A673 (cell line): ENCODE data around the gene GLDN. TPM values are rescaled to one million over a fixed set of nuclear protein-coding genes. Genes with fewer than 3 reads are reported as not detected.

ENCODE experiments used
- BruUV-seq: library from RNA; stranded (reverse); fragments of 400-500 nt; replicated peaks from 2 replicates; lab custom pipeline; 2021; lab: Mats Ljungman, UMichigan
- CTCF ChIA-PET: fragments of 300-600 bp; sonication (Branson Sonifier 250); formaldehyde crosslinking; loops from one replicate; lab custom pipeline; 2022; ENCODE audit warnings: antibody characterized with exemption; lab: Charles Lee
- POLR2A ChIA-PET: fragments of 300-600 bp; sonication (Branson Sonifier 250); formaldehyde crosslinking; loops from one replicate; lab custom pipeline; 2022; ENCODE audit warnings: antibody characterized with exemption; ENCODE audit not compliant: low non-redundant PET; lab: Charles Lee
- DNase-seq: peaks from one replicate; pipeline ENCODE4 v3.0.0-alpha.2; 2015; ENCODE audit warnings: low spot score
- H3K27ac ChIP-seq: fragments of 200-600 bp; sonication (generic); 2 replicates; pipeline ENCODE4 v1.5.1; 2016; ENCODE audit warnings: mixed run types, low read depth, mild to moderate bottlenecking, mixed read lengths, antibody characterized with exemption, low read length; ENCODE audit not compliant: poor library complexity, severe bottlenecking
- H3K27me3 ChIP-seq: fragments of 200-600 bp; sonication (generic); replicated peaks from 2 replicates; pipeline ENCODE4 v1.6.1; 2017; ENCODE audit warnings: mixed run types, low read depth, mild to moderate bottlenecking, mixed read lengths, antibody characterized with exemption, low read length; ENCODE audit not compliant: insufficient read depth, poor library complexity
- H3K36me3 ChIP-seq: fragments of 200-600 bp; sonication (generic); 2 replicates; pipeline ENCODE4 v1.6.1; 2016; ENCODE audit warnings: mixed run types, mild to moderate bottlenecking, mixed read lengths, antibody characterized with exemption, low read length; ENCODE audit not compliant: insufficient read depth, poor library complexity, severe bottlenecking
- H3K4me1 ChIP-seq: fragments of 200-600 bp; sonication (generic); 2 replicates; pipeline ENCODE4 v1.6.1; 2017; ENCODE audit warnings: mixed run types, mild to moderate bottlenecking, mixed read lengths, antibody characterized with exemption, low read length; ENCODE audit not compliant: insufficient read depth, poor library complexity, severe bottlenecking
- H3K4me3 ChIP-seq: fragments of 200-600 bp; sonication (generic); 2 replicates; pipeline ENCODE4 v1.5.1; 2016; ENCODE audit warnings: low read depth, mixed run types, mild to moderate bottlenecking, mixed read lengths, low read length; ENCODE audit not compliant: poor library complexity, severe bottlenecking
- H3K9me3 ChIP-seq: fragments of 200-600 bp; sonication (generic); 2 replicates; pipeline ENCODE4 v1.6.1; 2016; ENCODE audit warnings: mixed run types, low read depth, mild to moderate bottlenecking, mixed read lengths, antibody characterized with exemption, low read length; ENCODE audit not compliant: poor library complexity, severe bottlenecking
- CTCF ChIP-seq: fragments of 300-800, 200-600 bp; sonication (generic); conservative IDR thresholded peaks from 2 replicates; pipeline ENCODE4 v1.5.1; 2017; ENCODE audit warnings: low read depth, mild to moderate bottlenecking, antibody characterized with exemption, low read length, moderate library complexity, mixed read lengths
- EZH2 ChIP-seq: fragments of 200-600 bp; sonication (generic); IDR thresholded peaks from 2 replicates; pipeline ENCODE4 v1.6.1; 2017; ENCODE audit warnings: borderline replicate concordance, low read depth, mild to moderate bottlenecking, mixed read lengths, antibody characterized with exemption, low read length; ENCODE audit not compliant: poor library complexity, severe bottlenecking
- intact Hi-C: fragments of 100-400 bp; cut with micrococcal nuclease; formaldehyde crosslinking; loops from one replicate; pipeline ENCODE4 v1.10.0; 2022; ENCODE audit not compliant: unreplicated experiment
- total RNA-seq: library from RNA; stranded (reverse); gene quantifications from 2 replicates; pipeline ENCODE4 v1.2.3, GENCODE V29; 2021

GLDN gene
- total RNA-seq, 1 experiment from 2014 or later, result not detected

DNA sequence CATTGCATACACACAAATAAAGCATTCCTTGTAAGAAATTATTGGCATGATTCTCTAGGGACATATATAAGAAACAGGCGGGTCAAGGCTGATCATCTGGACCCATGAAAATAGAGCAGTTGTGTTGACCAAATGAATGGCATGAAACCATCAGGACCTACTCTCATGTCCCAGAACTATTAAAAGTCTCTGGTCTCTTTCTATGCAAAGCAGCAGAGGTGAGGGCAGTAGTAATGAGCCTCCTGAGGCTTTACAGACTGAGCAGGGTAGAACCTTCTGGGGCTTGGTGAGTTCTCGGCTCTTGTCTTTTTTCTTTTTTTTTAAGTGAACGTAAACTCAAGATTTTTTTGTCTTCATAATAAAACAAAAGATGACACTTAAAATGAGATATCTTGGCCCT lies 9.3 kb downstream of the GLDN start:
- Histone ChIP-seq H3K4me1 (no peaks in the 10 kb centered on the region), H3K27me3 (no peaks in the 10 kb centered on the region), H3K27ac (no peak overlapping the region), H3K4me3 (no peak overlapping the region), H3K9me3 (no peaks in the 10 kb centered on the region), H3K36me3 (no peaks in the 10 kb centered on the region)
- no TSS peak for BruUV-seq
- intact Hi-C loops, result no loop called here
- DNase-seq, result no peak
- ChIA-PET CTCF (no interaction called here), POLR2A (no interaction called here)
- TF ChIP-seq CTCF, result no peak
- no peak for TF ChIP-seq EZH2

DNA sequence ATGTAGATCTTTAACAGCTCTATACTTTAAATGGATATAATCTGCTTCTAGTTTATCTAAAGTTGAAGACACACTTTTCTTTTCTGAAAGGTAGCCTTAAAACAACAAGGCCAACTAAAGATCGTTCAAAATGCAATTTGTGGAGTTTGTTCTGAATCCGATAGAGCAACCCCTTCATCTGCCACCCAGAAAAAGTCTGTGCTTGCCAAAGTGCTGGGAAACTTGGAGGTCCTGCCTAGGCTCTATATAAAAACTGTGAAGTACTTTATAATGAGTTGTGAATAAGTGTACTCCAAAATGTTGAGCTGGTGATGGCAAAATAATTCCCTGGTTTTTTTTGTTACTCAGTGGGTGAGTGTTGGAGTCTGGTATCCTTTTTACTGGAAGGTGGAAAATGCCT lies 12.5 kb downstream of the GLDN start:
- intact Hi-C loops, result no loop called here
- DNase-seq, result no peak
- no TSS peak for BruUV-seq
- H3K4me1 ChIP-seq, result no peaks in the 10 kb centered on the region
- no peak overlapping the region for H3K27ac ChIP-seq
- H3K9me3 ChIP-seq, result no peaks in the 10 kb centered on the region
- no peak for TF ChIP-seq EZH2
- TF ChIP-seq CTCF, result no peak
- no peaks in the 10 kb centered on the region for H3K36me3 ChIP-seq
- CTCF ChIA-PET, result no interaction called here
- POLR2A ChIA-PET, result no interaction called here
- no peak overlapping the region for H3K4me3 ChIP-seq
- H3K27me3 ChIP-seq, result no peaks in the 10 kb centered on the region

DNA sequence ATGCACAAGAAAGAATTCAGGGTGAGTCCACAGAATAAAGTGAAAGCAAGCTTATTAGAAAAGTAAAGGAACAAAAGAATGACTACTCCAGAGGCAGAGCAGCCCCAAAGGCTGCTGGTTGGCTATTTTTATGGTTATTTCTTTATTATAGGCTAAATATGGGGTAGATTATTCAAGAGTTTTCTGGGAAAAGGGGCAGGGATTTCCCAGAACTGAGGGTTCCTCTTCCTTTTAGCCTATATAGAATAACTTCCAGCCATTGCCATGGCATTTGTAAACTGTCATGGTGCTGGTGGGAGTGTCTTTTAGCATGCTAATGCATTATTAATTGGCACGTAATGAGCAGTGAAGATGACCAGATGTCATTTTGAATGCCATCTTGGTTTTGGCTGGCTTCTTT lies 13.6 kb downstream of the GLDN start:
- DNase-seq, result no peak
- Histone ChIP-seq H3K36me3 (no peaks in the 10 kb centered on the region), H3K27me3 (no peaks in the 10 kb centered on the region), H3K4me3 (no peak overlapping the region), H3K4me1 (no peaks in the 10 kb centered on the region), H3K27ac (no peak overlapping the region), H3K9me3 (no peaks in the 10 kb centered on the region)
- intact Hi-C loops, result no loop called here
- TF ChIP-seq CTCF (no peak), EZH2 (no peak)
- POLR2A ChIA-PET, result no interaction called here
- BruUV-seq, result no TSS peak
- CTCF ChIA-PET, result no interaction called here
